Hippocampal formation (tissue), 2 donors: ENCODE data around the gene KCNE4.
A peak's percentile ranks its signal among the peaks of the same experiment; 100 is the strongest.

Experiments used
- DNase-seq, 2 donors: peaks; one replicate each; lab custom pipeline; 2025; lab: John Stamatoyannopoulos, UW

KCNE4 gene

GRCh38 chr2:223086370-223086981, 34.5 kb downstream of the KCNE4 start:
- DNase-seq, result peak in 1 of 2 donors; percentile 9

GRCh38 chr2:223087466-223087865, 35.5 kb downstream of the KCNE4 start:
- no peak for DNase-seq

GRCh38 chr2:223088866-223089265, 36.9 kb downstream of the KCNE4 start:
- no peak for DNase-seq

- DNase-seq, result no peak
Observed at GRCh38 chr2:223090039-223090438, 38.0 kb downstream of the KCNE4 start.

GRCh38 chr2:223090540-223091235, 38.7 kb downstream of the KCNE4 start:
- no peak for DNase-seq

- DNase-seq, result no peak
Observed at GRCh38 chr2:223092667-223093066, 40.7 kb downstream of the KCNE4 start.

GRCh38 chr2:223093436-223094241, 41.6 kb downstream of the KCNE4 start:
- DNase-seq, result no peak

GRCh38 chr2:223095207-223095606, 43.2 kb downstream of the KCNE4 start:
- no peak for DNase-seq

GRCh38 chr2:223096235-223096970, 44.4 kb downstream of the KCNE4 start:
- no peak for DNase-seq

- DNase-seq, result no peak
Observed at GRCh38 chr2:223097888-223098383, 45.9 kb downstream of the KCNE4 start.

GRCh38 chr2:223099561-223099960, 47.6 kb downstream of the KCNE4 start:
- no peak for DNase-seq

- DNase-seq, result no peak
Observed at GRCh38 chr2:223100061-223100511, 48.1 kb downstream of the KCNE4 start.

GRCh38 chr2:223101340-223102039, 49.5 kb downstream of the KCNE4 start:
- no peak for DNase-seq

- no peak for DNase-seq
Observed at GRCh38 chr2:223102040-223102400, 50.0 kb downstream of the KCNE4 start.

- no peak for DNase-seq
Observed at GRCh38 chr2:223102450-223102849, 50.5 kb downstream of the KCNE4 start.

- DNase-seq, result no peak
Observed at GRCh38 chr2:223104336-223105132, 52.5 kb downstream of the KCNE4 start.
